IPS-15b (cell line): ENCODE results near the gene PPP1R3E.
"Not testable (repeated sequence)": the region's sequence is repeated elsewhere in the genome, so short reads cannot be mapped to it uniquely, and the experiment has no call there.

Experiments
- H3K27me3 ChIP-seq: one replicate; pipeline ENCODE4 v1.6.1; 2013; ENCODE audit warnings: low read length; ENCODE audit not compliant: control insufficient read depth, insufficient read depth
- H3K36me3 ChIP-seq: one replicate; pipeline ENCODE4 v1.6.1; 2013; ENCODE audit warnings: low read length; ENCODE audit not compliant: control insufficient read depth, insufficient read depth
- H3K4me1 ChIP-seq: one replicate; pipeline ENCODE4 v1.6.1; 2013; ENCODE audit warnings: mild to moderate bottlenecking, low read length; ENCODE audit not compliant: control insufficient read depth, insufficient read depth
- H3K4me3 ChIP-seq: one replicate; pipeline ENCODE4 v1.5.1; 2013; ENCODE audit warnings: low read depth, low read length
- H3K9ac ChIP-seq: one replicate; pipeline ENCODE4 v1.6.1; 2013; ENCODE audit warnings: low read depth, mild to moderate bottlenecking, low read length
- H3K9me3 ChIP-seq: one replicate; pipeline ENCODE4 v1.6.1; 2013; ENCODE audit warnings: mild to moderate bottlenecking, low read length; ENCODE audit not compliant: control insufficient read depth, insufficient read depth

Gene PPP1R3E

DNA sequence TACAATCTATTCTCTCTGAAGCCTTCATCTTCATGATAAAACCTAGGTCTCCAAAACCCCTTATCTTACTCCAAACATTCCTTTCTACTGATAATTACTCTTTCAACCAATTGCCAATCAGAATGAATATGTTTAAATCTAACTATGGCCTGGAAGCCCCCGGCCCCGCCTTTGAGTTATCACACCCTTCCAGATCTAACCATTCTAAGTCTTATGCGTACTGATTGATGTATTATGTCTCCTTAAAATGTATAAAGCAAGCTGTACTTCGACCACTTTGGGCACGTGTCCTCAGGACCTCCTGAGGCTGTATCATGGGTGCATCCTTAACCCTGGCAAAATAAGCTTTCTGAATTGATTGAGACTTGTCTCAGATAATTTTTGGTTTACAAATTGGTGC lies 33.0 kb upstream of the PPP1R3E start:
- Histone ChIP-seq H3K4me3 (no peak overlapping the region), H3K9me3 (peaks cover 6% of the 10 kb centered on the region)

DNA sequence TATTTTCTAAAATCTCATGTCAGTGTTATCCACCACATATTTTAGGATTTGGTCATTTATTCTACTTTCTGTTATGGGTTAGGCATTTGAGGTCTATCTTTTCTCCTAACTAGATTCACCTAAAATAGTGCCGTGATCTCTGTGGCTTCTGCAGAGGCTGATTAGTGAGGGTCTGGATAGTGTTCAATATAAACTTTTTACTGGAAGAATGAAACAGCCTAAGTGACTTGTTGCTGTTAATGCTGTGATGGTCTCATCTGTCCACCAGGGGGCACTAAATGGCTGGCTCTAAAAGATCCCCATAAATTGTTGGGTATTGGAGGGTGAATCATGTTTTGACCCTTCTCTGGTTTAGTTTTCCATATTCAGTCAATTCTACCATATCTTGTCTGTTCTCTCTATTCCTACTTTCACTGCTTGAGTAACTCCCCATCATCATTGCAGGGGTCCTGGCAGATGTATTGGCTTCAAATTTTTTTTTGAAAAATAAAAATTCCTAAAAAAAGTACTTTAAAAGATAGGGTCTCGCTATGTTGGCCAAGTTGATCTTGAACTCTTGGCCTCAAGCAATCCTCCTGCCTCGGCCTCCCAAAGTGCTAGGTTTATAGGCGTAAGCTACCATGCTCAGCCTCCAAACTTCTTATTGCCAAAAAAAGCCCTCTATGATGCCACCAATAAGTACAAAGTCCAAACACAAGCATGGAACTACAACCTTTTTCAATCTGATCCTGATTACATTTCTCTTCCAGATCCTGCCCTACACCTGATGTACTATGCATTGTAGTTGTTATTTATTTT lies 25.5 kb upstream of the PPP1R3E start:
- no peaks in the 10 kb centered on the region for H3K27me3 ChIP-seq
- no peaks in the 10 kb centered on the region for H3K9me3 ChIP-seq
- no peak overlapping the region for H3K4me3 ChIP-seq
- H3K36me3 ChIP-seq = peaks cover 13% of the 10 kb centered on the region
- H3K4me1 ChIP-seq = no peaks in the 10 kb centered on the region
- no peak overlapping the region for H3K9ac ChIP-seq

More for the DNA sequence above, 33.0 kb upstream of the PPP1R3E start:
- no peaks in the 10 kb centered on the region for H3K36me3 ChIP-seq
- no peak overlapping the region for H3K9ac ChIP-seq
- no peaks in the 10 kb centered on the region for H3K27me3 ChIP-seq
- no peaks in the 10 kb centered on the region for H3K4me1 ChIP-seq

DNA sequence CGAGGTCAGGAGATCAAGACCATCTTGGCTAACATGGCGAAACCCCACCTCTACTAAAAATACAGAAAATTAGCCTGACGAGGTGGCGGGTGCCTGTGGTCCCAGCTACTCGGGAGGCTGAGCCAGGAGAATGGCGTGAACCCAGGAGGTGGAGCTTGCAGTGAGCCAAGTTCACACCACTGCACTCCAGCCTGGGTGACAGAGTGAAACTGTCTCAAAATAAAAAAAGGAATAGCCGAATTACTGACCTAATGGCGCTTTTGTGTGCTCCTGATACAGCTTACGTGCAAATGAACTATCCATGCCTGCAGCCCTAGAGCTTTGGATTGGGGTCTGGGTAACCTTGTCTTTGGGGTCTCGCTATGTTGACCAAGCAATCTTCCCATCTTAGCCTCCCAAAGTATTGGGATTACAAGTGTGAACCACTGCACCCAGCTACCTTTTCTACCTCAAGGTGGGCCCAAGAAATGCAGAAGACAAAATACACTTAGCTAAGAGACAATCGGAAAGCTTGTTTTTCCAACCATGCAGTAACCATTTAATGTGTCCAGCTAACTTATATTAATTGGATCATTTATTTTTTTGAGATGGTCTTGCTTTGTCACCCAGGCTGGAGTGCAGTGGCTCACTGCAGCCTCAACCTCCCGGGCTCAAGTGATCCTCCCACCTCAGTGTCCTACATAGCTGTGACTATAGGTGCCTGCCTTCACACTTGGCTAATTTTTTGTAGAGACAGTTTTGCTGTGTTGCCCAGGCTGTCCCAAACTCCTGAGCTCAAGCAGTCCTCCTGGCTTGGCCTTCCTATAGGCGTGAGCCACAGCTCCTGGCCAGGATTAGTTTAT lies 24.1 kb upstream of the PPP1R3E start:
- Histone ChIP-seq H3K36me3 (peaks cover 13% of the 10 kb centered on the region), H3K4me1 (peaks cover 3% of the 10 kb centered on the region), H3K27me3 (no peaks in the 10 kb centered on the region), H3K4me3 (no peak overlapping the region), H3K9ac (no peak overlapping the region), H3K9me3 (no peaks in the 10 kb centered on the region)

GRCh38 chr14:23325746-23326145 lies 23.1 kb upstream of the PPP1R3E start:
- H3K4me3 ChIP-seq, H3K27me3 ChIP-seq, H3K4me1 ChIP-seq, H3K9me3 ChIP-seq, H3K9ac ChIP-seq: not testable (repeated sequence)
- peaks cover 13% of the 10 kb centered on the region for H3K36me3 ChIP-seq

- Histone ChIP-seq H3K9me3 (no peaks in the 10 kb centered on the region), H3K36me3 (peaks cover 13% of the 10 kb centered on the region), H3K27me3 (no peaks in the 10 kb centered on the region), H3K4me3 (no peak overlapping the region), H3K9ac (no peak overlapping the region), H3K4me1 (peaks cover 3% of the 10 kb centered on the region)
Measured at GRCh38 chr14:23324993-23325392, 22.3 kb upstream of the PPP1R3E start.

- Histone ChIP-seq H3K4me1 (peaks cover 3% of the 10 kb centered on the region), H3K9me3 (no peaks in the 10 kb centered on the region), H3K4me3 (no peak overlapping the region), H3K9ac (no peak overlapping the region), H3K27me3 (no peaks in the 10 kb centered on the region), H3K36me3 (peaks cover 13% of the 10 kb centered on the region)
Measured at GRCh38 chr14:23324455-23324846, 21.8 kb upstream of the PPP1R3E start.

DNA sequence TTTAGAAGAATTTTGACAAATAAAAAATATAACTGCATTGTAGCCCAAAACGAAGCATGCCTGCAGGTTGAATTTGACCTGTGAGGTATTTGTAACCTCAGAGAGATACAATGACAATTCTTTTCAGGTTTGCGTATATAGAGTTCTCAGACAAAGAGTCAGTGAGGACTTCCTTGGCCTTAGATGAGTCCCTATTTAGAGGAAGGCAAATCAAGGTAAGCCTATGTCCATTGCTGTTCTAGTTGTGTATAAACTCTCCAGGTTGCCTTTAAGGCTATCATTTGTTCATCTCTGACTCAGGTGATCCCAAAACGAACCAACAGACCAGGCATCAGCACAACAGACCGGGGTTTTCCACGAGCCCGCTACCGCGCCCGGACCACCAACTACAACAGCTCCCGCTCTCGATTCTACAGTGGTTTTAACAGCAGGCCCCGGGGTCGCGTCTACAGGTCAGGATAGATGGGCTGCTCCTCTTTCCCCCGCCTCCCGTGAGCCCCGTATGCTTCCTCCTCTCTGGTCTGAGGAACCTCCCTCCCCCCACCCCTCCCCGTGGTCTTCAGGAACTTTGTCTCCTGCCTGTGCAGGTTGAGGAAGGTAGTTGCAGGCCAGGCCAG lies 21.3 kb upstream of the PPP1R3E start:
- H3K4me3 ChIP-seq = no peak overlapping the region
- H3K36me3 ChIP-seq = peaks cover 13% of the 10 kb centered on the region
- H3K9me3 ChIP-seq = no peaks in the 10 kb centered on the region
- H3K27me3 ChIP-seq = no peaks in the 10 kb centered on the region
- peaks cover 3% of the 10 kb centered on the region for H3K4me1 ChIP-seq
- H3K9ac ChIP-seq = no peak overlapping the region

GRCh38 chr14:23322568-23323517 lies 20.2 kb upstream of the PPP1R3E start:
- Histone ChIP-seq H3K27me3 (no peaks in the 10 kb centered on the region), H3K9ac (peak overlapping the region; percentile 98), H3K36me3 (peaks cover 13% of the 10 kb centered on the region), H3K4me3 (peak overlapping the region; percentile 93), H3K4me1 (peaks cover 3% of the 10 kb centered on the region), H3K9me3 (no peaks in the 10 kb centered on the region)

GRCh38 chr14:23321572-23322547 lies 19.2 kb upstream of the PPP1R3E start:
- H3K9me3 ChIP-seq = no peaks in the 10 kb centered on the region
- peak overlapping the region; percentile 98 for H3K9ac ChIP-seq
- no peaks in the 10 kb centered on the region for H3K27me3 ChIP-seq
- H3K4me1 ChIP-seq = peaks cover 3% of the 10 kb centered on the region
- peaks cover 13% of the 10 kb centered on the region for H3K36me3 ChIP-seq
- H3K4me3 ChIP-seq = peak overlapping the region; percentile 93
